Stimulated activated memory B cell treated with anti-CD40 and anti-IgM and Interleukin-4, amounts not matched to agents 10 μg/mL and 1 μg/mL and 100 μg/mL, for 72 hours (primary cell): Measurements from ENCODE around the gene CLK1.
"Not testable (repeated sequence)": the region's sequence is repeated elsewhere in the genome, so short reads cannot be mapped to it uniquely, and the experiment has no call there.

Experiments
- ATAC-seq: fragments of 150-1000 bp; cut with Tn5 transposase; 2 replicates; pipeline ENCODE4 v1.10.0; 2021
- H3K27ac Mint-ChIP-seq: one replicate; pipeline ENCODE4 v1.8.0; 2022; ENCODE audit warnings: mild to moderate bottlenecking, mixed read lengths
- H3K27me3 Mint-ChIP-seq: one replicate; pipeline ENCODE4 v1.8.0; 2022; ENCODE audit warnings: mixed read lengths
- H3K36me3 Mint-ChIP-seq: one replicate; pipeline ENCODE4 v1.8.0; 2022; ENCODE audit warnings: mixed read lengths
- H3K4me1 Mint-ChIP-seq: one replicate; pipeline ENCODE4 v1.8.0; 2022; ENCODE audit warnings: mixed read lengths
- H3K4me3 Mint-ChIP-seq: one replicate; pipeline ENCODE4 v1.8.0; 2022; ENCODE audit warnings: mild to moderate bottlenecking, moderate library complexity, mixed read lengths
- H3K9me3 Mint-ChIP-seq: one replicate; pipeline ENCODE4 v1.8.0; 2022; ENCODE audit warnings: mixed read lengths

Gene CLK1

GRCh38 chr2:200829258-200829655 is 35.2 kb downstream of the CLK1 start:
- no peak overlapping the region for H3K4me3 Mint-ChIP-seq
- H3K9me3 Mint-ChIP-seq: no peaks in the 10 kb centered on the region
- H3K36me3 Mint-ChIP-seq: peaks cover 22% of the 10 kb centered on the region
- H3K27me3 Mint-ChIP-seq: no peaks in the 10 kb centered on the region
- H3K4me1 Mint-ChIP-seq: no peaks in the 10 kb centered on the region
- ATAC-seq: no peak
- no peak overlapping the region for H3K27ac Mint-ChIP-seq

GRCh38 chr2:200828572-200829257 is 35.7 kb downstream of the CLK1 start:
- no peak overlapping the region for H3K4me3 Mint-ChIP-seq
- H3K36me3 Mint-ChIP-seq: peaks cover 22% of the 10 kb centered on the region
- no peak overlapping the region for H3K27ac Mint-ChIP-seq
- H3K4me1 Mint-ChIP-seq: no peaks in the 10 kb centered on the region
- no peak for ATAC-seq
- no peaks in the 10 kb centered on the region for H3K9me3 Mint-ChIP-seq
- no peaks in the 10 kb centered on the region for H3K27me3 Mint-ChIP-seq

GRCh38 chr2:200828104-200828503 is 36.4 kb downstream of the CLK1 start:
- Mint-ChIP-seq H3K9me3 (no peaks in the 10 kb centered on the region), H3K4me1 (no peaks in the 10 kb centered on the region), H3K27ac (no peak overlapping the region), H3K4me3 (no peak overlapping the region), H3K27me3 (no peaks in the 10 kb centered on the region), H3K36me3 (peaks cover 22% of the 10 kb centered on the region)
- ATAC-seq: no peak

GRCh38 chr2:200821686-200822245 is 42.7 kb downstream of the CLK1 start:
- Mint-ChIP-seq H3K27ac (no peak overlapping the region), H3K27me3 (no peaks in the 10 kb centered on the region), H3K4me1 (no peaks in the 10 kb centered on the region), H3K9me3 (no peaks in the 10 kb centered on the region), H3K36me3 (peaks cover 50% of the 10 kb centered on the region), H3K4me3 (no peak overlapping the region)
- ATAC-seq: no peak

- H3K27me3 Mint-ChIP-seq: no peaks in the 10 kb centered on the region
- no peaks in the 10 kb centered on the region for H3K9me3 Mint-ChIP-seq
- peaks cover 60% of the 10 kb centered on the region for H3K36me3 Mint-ChIP-seq
- no peak for ATAC-seq
- peaks cover under 1% of the 10 kb centered on the region for H3K4me1 Mint-ChIP-seq
- no peak overlapping the region for H3K4me3 Mint-ChIP-seq
- no peak overlapping the region for H3K27ac Mint-ChIP-seq
Measured at GRCh38 chr2:200820573-200821234, 43.8 kb downstream of the CLK1 start.

- not testable (repeated sequence) for ATAC-seq, H3K27me3 Mint-ChIP-seq, H3K27ac Mint-ChIP-seq, H3K9me3 Mint-ChIP-seq, H3K4me3 Mint-ChIP-seq
- Mint-ChIP-seq H3K36me3 (peaks cover 74% of the 10 kb centered on the region), H3K4me1 (peaks cover 19% of the 10 kb centered on the region)
Measured at GRCh38 chr2:200818732-200819131, 45.7 kb downstream of the CLK1 start.

GRCh38 chr2:200814917-200815316 is 49.5 kb downstream of the CLK1 start:
- no peaks in the 10 kb centered on the region for H3K9me3 Mint-ChIP-seq
- H3K27ac Mint-ChIP-seq: peak overlapping the region; percentile 22
- peaks cover 35% of the 10 kb centered on the region for H3K4me1 Mint-ChIP-seq
- H3K27me3 Mint-ChIP-seq: no peaks in the 10 kb centered on the region
- peaks cover 55% of the 10 kb centered on the region for H3K36me3 Mint-ChIP-seq
- H3K4me3 Mint-ChIP-seq: peak overlapping the region; percentile 56
- no peak for ATAC-seq

GRCh38 chr2:200814276-200814815 is 50.1 kb downstream of the CLK1 start:
- Mint-ChIP-seq H3K27ac (peak overlapping the region; percentile 22), H3K9me3 (no peaks in the 10 kb centered on the region), H3K4me1 (peaks cover 35% of the 10 kb centered on the region), H3K27me3 (no peaks in the 10 kb centered on the region), H3K36me3 (peaks cover 55% of the 10 kb centered on the region), H3K4me3 (peak overlapping the region; percentile 56)
- ATAC-seq: no peak

GRCh38 chr2:200812122-200813022 is 52.1 kb downstream of the CLK1 start:
- H3K27ac Mint-ChIP-seq: peak overlapping the region; percentile 99
- ATAC-seq: peak; percentile 68
- H3K27me3 Mint-ChIP-seq: no peaks in the 10 kb centered on the region
- H3K9me3 Mint-ChIP-seq: no peaks in the 10 kb centered on the region
- peak overlapping the region; percentile 91 for H3K4me3 Mint-ChIP-seq
- H3K4me1 Mint-ChIP-seq: peaks cover 35% of the 10 kb centered on the region
- H3K36me3 Mint-ChIP-seq: peaks cover 37% of the 10 kb centered on the region

- peak; percentile 93 for ATAC-seq
- peak within 1 kb of the TSS; percentile 91 for H3K4me3 Mint-ChIP-seq
- H3K36me3 Mint-ChIP-seq: peaks cover 28% of the 10 kb centered on the region
- H3K4me1 Mint-ChIP-seq: peaks cover 35% of the 10 kb centered on the region
- peak within 1 kb of the TSS; percentile 99 for H3K27ac Mint-ChIP-seq
- H3K27me3 Mint-ChIP-seq: no peaks in the 10 kb centered on the region
- no peaks in the 10 kb centered on the region for H3K9me3 Mint-ChIP-seq
Measured at GRCh38 chr2:200811333-200812121, 52.9 kb downstream of the CLK1 start, which contains the start of gene BZW1. BZW1 (plus strand) TSS chr2:200811910; CDS start chr2:200813218, 1,308 bp downstream.

- Mint-ChIP-seq H3K36me3 (peaks cover 22% of the 10 kb centered on the region), H3K27ac (peak overlapping the region; percentile 99), H3K9me3 (no peaks in the 10 kb centered on the region), H3K27me3 (no peaks in the 10 kb centered on the region), H3K4me3 (peak overlapping the region; percentile 91), H3K4me1 (peaks cover 35% of the 10 kb centered on the region)
- no peak for ATAC-seq
Measured at GRCh38 chr2:200810998-200811332, 53.5 kb downstream of the CLK1 start.

GRCh38 chr2:200810252-200810997 is 54.0 kb downstream of the CLK1 start:
- ATAC-seq: no peak
- H3K36me3 Mint-ChIP-seq: peaks cover 17% of the 10 kb centered on the region
- H3K27me3 Mint-ChIP-seq: no peaks in the 10 kb centered on the region
- peaks cover 32% of the 10 kb centered on the region for H3K4me1 Mint-ChIP-seq
- peak overlapping the region; percentile 99 for H3K27ac Mint-ChIP-seq
- H3K9me3 Mint-ChIP-seq: no peaks in the 10 kb centered on the region
- peak overlapping the region; percentile 91 for H3K4me3 Mint-ChIP-seq

GRCh38 chr2:200809506-200810251 is 54.8 kb downstream of the CLK1 start:
- Mint-ChIP-seq H3K27ac (peak overlapping the region; percentile 99), H3K27me3 (no peaks in the 10 kb centered on the region), H3K36me3 (peaks cover 10% of the 10 kb centered on the region), H3K4me3 (peak overlapping the region; percentile 91), H3K4me1 (peaks cover 24% of the 10 kb centered on the region), H3K9me3 (no peaks in the 10 kb centered on the region)
- ATAC-seq: no peak
